ENCODE measurements around the gene ANG.
"Not testable (repeated sequence)": the region's sequence is repeated elsewhere in the genome, so short reads cannot be mapped to it uniquely, and the experiment has no call there.

Gene ANG

GRCh38 chr14:20726531-20726930 lies 38.0 kb downstream of the ANG start:
- H3K4me3 ChIP-seq (replicated peaks in 1 of 2; ENCODE audit: low read depth in 2 of 2, low read length in 2 of 2) = no peak overlapping the region
- no peak for DNase-seq (ENCODE audit: low read depth in 2 of 2)
- TF ChIP-seq CTCF (IDR thresholded peaks at IDR 0.05; ENCODE audit: low read depth, low read length) = no peak

GRCh38 chr14:20730891-20731290 lies 42.3 kb downstream of the ANG start:
- TF ChIP-seq CTCF (IDR thresholded peaks at IDR 0.05; ENCODE audit: low read depth, low read length) = no peak
- DNase-seq (ENCODE audit: low read depth in 2 of 2) = no peak
- H3K4me3 ChIP-seq (replicated peaks in 1 of 2; ENCODE audit: low read depth in 2 of 2, low read length in 2 of 2) = no peak overlapping the region

GRCh38 chr14:20732477-20732876 lies 43.9 kb downstream of the ANG start:
- no peak overlapping the region for H3K4me3 ChIP-seq (replicated peaks in 1 of 2; ENCODE audit: low read depth in 2 of 2, low read length in 2 of 2)
- no peak for DNase-seq (ENCODE audit: low read depth in 2 of 2)
- TF ChIP-seq CTCF (IDR thresholded peaks at IDR 0.05; ENCODE audit: low read depth, low read length) = no peak

GRCh38 chr14:20732979-20733635 lies 44.5 kb downstream of the ANG start:
- TF ChIP-seq CTCF (IDR thresholded peaks at IDR 0.05; ENCODE audit: low read depth, low read length) = no peak
- DNase-seq (ENCODE audit: low read depth in 2 of 2) = no peak

GRCh38 chr14:20733684-20734429 lies 45.3 kb downstream of the ANG start:
- no peak for TF ChIP-seq CTCF (IDR thresholded peaks at IDR 0.05; ENCODE audit: low read depth, low read length)
- no peak for DNase-seq (ENCODE audit: low read depth in 2 of 2)
- no peak overlapping the region for H3K4me3 ChIP-seq (replicated peaks in 1 of 2; ENCODE audit: low read depth in 2 of 2, low read length in 2 of 2)

More at GRCh38 chr14:20732979-20733635, 44.5 kb downstream of the ANG start:
- H3K4me3 ChIP-seq (replicated peaks in 1 of 2; ENCODE audit: low read depth in 2 of 2, low read length in 2 of 2) = no peak overlapping the region

- no peak overlapping the region for H3K4me3 ChIP-seq (replicated peaks in 1 of 2; ENCODE audit: low read depth in 2 of 2, low read length in 2 of 2)
- no peak for TF ChIP-seq CTCF (IDR thresholded peaks at IDR 0.05; ENCODE audit: low read depth, low read length)
- DNase-seq (ENCODE audit: low read depth in 2 of 2) = no peak
These were observed 45.9 kb downstream of the ANG start for GRCh38 chr14:20734430-20734806.

- DNase-seq (ENCODE audit: low read depth in 2 of 2); H3K4me3 ChIP-seq (replicated peaks in 1 of 2; ENCODE audit: low read depth in 2 of 2, low read length in 2 of 2): not testable (repeated sequence)
These were observed 49.7 kb downstream of the ANG start for GRCh38 chr14:20738292-20738691.

Data from cardiac fibroblast (primary cell).